ENCODE results near the gene TRAPPC12.
"Not testable (repeated sequence)": the region's sequence is repeated elsewhere in the genome, so short reads cannot be mapped to it uniquely, and the experiment has no call there.

Gene TRAPPC12

DNA sequence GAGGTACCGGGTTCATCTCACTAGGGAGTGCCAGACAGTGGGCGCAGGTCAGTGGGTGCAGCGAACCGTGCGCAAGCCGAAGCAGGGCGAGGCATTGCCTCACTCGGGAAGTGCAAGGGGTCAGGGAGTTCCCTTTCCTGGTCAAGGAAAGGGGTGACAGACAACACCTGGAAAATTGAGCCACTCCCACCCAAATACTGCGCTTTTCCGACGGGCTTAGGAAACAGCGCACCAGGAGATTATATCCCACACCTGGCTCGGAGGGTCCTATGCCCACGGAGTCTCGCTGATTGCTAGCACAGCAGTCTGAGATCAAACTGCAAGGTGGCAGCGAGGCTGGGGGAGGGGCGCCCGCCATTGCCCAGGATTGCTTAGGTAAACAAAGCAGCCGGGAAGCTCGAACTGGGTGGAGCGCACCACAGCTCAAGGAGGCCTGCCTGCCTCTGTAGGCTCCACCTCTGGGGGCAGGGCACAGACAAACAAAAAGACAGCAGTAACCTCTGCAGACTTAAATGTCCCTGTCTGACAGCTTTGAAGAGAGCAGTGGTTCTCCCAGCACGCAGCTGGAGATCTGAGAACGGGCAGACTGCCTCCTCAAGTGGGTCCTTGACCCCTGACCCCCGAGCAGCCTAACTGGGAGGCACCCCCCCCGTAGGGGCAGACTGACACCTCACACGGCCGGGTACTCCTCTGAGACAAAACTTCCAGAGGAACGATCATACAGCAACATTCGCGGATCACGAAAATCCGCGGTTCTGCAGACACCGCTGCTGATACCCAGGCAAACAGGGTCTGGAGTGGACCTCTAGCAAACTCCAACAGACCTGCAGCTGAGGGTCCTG lies 9.9 kb upstream of the TRAPPC12 start:
- not testable (repeated sequence) for DNase-seq

DNA sequence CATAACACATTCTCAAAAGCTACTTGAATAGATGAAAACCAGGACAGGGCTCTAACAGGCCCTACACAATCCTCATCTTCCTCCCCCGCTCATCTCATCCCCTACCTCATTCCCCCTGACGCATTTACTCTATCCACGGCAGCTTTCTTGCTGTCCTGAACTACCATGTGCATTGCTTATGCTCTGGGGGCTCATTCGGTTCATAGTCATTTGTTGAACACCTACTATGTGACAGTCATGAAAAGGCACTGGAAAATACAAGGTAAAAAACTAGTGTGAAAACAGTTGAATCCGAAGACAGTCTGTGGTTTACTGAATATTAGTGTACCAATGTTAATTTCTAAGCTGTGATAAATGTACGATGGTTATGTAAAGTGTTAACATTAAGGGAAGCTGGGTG lies 2.7 kb upstream of the TRAPPC12 start:
- no peak for DNase-seq

- DNase-seq = peak in 1 of 5 donors; percentile 65
Observed at GRCh38 chr2:3377279-3377611, 2.2 kb upstream of the TRAPPC12 start.

- DNase-seq = peak; percentile 89 to 97 (median 94)
Observed at GRCh38 chr2:3377612-3378432, 1.7 kb upstream of the TRAPPC12 start, which contains the start of gene EIPR1. EIPR1 (minus strand) TSS chr2:3377818; CDS start chr2:3377689, 129 bp downstream.

GRCh38 chr2:3379339-3379646 lies 201 bp upstream of the TRAPPC12 start:
- DNase-seq = no peak

DNA sequence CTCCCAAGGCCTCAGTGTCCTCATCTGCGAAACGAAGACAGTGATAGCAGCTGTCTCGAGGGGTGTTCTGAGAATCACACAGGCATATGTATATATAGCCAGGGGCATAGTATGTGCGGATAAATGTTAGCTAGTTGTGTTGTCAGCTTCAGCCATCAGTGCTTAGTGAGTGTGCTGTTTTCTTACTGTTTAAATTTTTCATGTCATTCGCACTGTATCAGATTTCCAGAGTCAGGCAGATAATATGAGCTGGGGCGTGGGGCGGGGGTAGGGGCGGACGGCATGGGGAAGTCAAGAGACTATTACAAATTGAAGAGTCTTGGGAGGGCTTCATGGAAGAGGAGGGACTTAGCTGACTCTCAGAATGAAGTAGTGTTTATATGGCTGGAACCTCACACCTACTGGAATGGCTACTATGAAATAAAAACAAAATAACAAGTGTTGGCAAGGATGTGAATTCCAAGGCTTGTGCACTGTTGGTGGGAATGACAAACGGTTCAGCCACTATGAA lies 7.0 kb downstream of the TRAPPC12 start:
- no peak for DNase-seq

GRCh38 chr2:3387011-3387410 lies 7.5 kb downstream of the TRAPPC12 start:
- DNase-seq = no peak

GRCh38 chr2:3387644-3388411 lies 8.3 kb downstream of the TRAPPC12 start:
- no peak for DNase-seq

- DNase-seq = no peak
Observed at GRCh38 chr2:3388412-3388738, 8.9 kb downstream of the TRAPPC12 start.

GRCh38 chr2:3389193-3389592 lies 9.7 kb downstream of the TRAPPC12 start:
- no peak for DNase-seq

DNA sequence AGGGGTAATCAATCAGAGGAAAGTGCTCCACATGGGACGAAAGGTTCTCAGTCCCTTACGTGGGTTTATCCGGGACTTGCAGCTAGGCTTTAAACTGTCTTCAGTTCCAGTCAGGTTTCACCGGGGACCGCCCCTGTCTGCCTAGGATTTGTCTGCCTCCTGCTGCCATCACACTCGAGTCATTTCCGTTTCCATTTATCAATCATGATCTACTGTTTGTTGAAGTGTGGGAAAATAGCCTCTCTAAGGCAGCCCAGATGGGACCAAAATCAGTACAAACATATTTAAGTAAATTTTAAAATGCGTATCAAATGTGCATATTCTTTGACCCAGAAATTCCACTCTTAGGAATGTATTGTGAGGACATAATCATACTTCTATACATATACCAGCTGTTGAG lies 10.5 kb downstream of the TRAPPC12 start:
- no peak for DNase-seq

GRCh38 chr2:3392216-3392615 lies 12.7 kb downstream of the TRAPPC12 start:
- no peak for DNase-seq

DNA sequence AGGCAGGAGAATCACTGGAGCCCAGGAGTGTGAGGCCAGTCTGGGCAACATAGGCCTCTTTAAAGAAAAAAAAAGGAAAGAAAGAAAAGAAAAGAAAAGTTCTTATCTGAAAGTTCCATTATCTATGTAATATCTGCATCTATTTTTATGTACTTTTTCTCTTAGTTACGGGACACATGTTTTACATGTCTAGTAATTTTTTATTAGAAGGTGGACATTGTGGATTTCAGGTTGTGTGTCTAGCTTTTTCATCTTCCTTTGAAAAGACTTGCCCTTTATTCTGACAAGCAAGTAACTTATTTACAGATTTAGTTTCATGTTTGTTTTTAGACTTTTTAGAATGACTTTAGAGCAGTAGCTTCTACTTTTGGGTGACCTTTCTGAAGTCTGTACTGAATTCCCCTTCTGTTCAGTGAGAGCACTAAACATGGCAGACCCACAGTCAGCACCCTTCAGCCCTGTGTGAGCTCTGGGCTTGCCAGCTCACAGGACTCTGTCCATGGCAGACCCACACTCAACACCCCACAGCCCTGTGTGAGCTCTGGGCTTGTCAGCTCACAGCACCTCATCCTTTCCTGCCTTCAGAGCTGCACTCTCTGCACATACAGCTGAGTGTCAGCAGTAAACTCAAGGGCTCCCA lies 17.5 kb downstream of the TRAPPC12 start:
- no peak for DNase-seq

DNA sequence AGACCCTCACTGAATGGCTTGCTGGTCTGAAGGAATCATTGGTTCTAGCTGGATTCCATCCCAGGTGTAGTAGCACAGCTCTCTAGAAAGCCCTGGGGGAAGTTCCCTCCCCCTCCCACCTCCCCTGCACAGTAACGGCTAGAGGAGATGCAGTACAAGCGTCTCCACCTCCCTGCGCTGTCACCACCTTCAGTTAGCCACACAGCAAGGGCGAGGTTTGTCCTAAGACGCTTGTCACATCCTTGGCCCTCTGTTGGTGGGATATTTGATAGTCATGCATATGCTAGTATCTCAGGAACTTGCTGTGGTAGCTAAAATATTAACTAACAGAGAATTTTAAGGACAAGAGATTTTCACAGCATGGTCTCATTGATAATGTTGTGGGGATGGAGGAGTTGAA lies 19.4 kb downstream of the TRAPPC12 start:
- DNase-seq = no peak

GRCh38 chr2:3399381-3399780 lies 19.9 kb downstream of the TRAPPC12 start:
- no peak for DNase-seq

- DNase-seq = no peak
Observed at GRCh38 chr2:3399829-3400228, 20.3 kb downstream of the TRAPPC12 start.

GRCh38 chr2:3403587-3404334 lies 24.3 kb downstream of the TRAPPC12 start:
- DNase-seq = no peak

DNA sequence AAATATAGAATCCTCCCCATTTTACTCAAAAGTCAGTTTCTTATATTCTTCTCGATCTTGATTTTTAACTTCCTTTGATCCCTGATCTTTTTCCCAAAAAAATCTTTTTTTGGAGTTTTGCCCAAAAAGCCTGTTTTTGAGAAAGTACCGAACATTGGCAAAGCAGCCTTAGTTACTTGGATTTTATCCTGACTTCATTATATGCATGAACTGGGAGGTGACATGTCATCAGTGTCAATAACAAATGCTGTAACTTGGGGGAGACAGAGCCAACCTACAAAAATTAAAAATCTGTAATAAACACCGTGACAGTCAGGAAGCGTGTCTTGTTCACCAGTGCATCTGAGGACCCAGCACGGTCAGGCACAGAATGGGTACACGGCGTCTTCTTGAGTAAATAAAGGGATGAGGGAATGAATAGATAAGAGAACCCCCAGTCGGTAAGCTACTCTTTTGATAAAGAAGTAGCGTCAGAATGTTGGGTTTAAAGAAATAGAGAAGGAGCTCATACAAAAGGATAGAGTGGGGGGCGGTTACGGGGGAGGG lies 24.9 kb downstream of the TRAPPC12 start:
- DNase-seq = no peak

DNA sequence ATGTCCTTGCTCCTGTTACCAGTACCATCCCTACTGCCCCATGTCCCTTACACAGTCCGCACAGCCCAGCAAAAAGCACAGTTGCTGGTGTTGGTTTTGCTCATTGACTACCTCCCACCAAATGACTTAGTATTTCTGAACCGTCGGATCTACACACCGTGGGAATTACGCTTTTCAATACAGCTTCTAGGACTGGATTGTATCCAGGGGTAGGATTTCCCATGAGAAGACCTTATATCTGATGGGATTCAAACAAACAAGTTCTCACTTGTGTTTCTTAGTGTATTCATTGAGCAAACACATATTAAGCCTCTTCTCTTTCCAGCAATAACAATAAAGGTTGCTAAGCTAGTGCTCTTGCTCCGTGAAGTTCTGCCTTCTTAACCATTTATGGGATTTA lies 25.8 kb downstream of the TRAPPC12 start:
- no peak for DNase-seq

GRCh38 chr2:3405876-3406275 lies 26.4 kb downstream of the TRAPPC12 start:
- no peak for DNase-seq

- DNase-seq = no peak
Observed at GRCh38 chr2:3406501-3406900, 27.0 kb downstream of the TRAPPC12 start.

DNA sequence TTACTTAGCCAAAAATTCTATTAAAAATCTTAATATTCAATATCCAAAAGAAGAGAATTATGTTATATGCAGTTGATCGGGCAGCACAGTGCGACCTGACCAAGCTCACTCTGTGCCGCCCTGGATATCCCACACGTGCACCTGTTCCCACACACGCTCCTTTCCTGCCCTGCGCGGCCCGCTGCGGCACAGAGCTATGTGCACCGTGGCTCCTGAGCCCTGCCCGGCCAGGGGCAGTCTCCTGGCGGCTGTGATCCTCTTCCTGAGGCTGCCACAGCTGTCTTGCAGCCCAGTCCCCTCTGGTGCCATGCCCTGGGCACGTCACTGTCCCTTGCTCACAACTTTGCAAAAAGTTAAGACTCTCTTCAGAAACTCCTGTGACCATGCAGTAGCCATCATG lies 29.3 kb downstream of the TRAPPC12 start:
- no peak for DNase-seq

All from T-helper 1 cell (primary cell).